Osteocyte (in vitro differentiated cells): Measurements from ENCODE around the gene RCL1. TPM values are rescaled to one million over a fixed set of nuclear protein-coding genes. Genes with fewer than 3 reads are reported as not detected.

Experiments used
- DNase-seq: peaks from one replicate; pipeline ENCODE4 v3.0.0; 2021; ENCODE audit warnings: mixed read lengths; ENCODE audit not compliant: unreplicated experiment; ENCODE audit errors: extremely low spot score
- H3K27ac Mint-ChIP-seq: one replicate; pipeline ENCODE4 v1.8.0; 2021; ENCODE audit warnings: mild to moderate bottlenecking, mixed read lengths; ENCODE audit not compliant: unreplicated experiment
- H3K27me3 Mint-ChIP-seq: one replicate; pipeline ENCODE4 v1.8.0; 2021; ENCODE audit warnings: mixed read lengths; ENCODE audit not compliant: unreplicated experiment
- H3K36me3 Mint-ChIP-seq: one replicate; pipeline ENCODE4 v1.8.0; 2021; ENCODE audit warnings: mixed read lengths; ENCODE audit not compliant: unreplicated experiment
- H3K4me1 Mint-ChIP-seq: one replicate; pipeline ENCODE4 v1.8.0; 2021; ENCODE audit warnings: mixed read lengths; ENCODE audit not compliant: unreplicated experiment
- H3K4me3 Mint-ChIP-seq: one replicate; pipeline ENCODE4 v1.8.0; 2021; ENCODE audit warnings: mild to moderate bottlenecking, moderate library complexity, mixed read lengths; ENCODE audit not compliant: unreplicated experiment
- H3K9me3 Mint-ChIP-seq: one replicate; pipeline ENCODE4 v1.8.0; 2021; ENCODE audit warnings: mixed read lengths; ENCODE audit not compliant: unreplicated experiment
- total RNA-seq: library from RNA; stranded (reverse); gene quantifications from 2 replicates; pipeline ENCODE4 v1.2.1, GENCODE V29; 2021
- TF ChIP-seq, protein P1 (sequence below): fragments of 200-600 bp; sonication (generic); IDR thresholded peaks from 2 replicates; pipeline ENCODE4 v1.5.0; 2021; ENCODE audit warnings: antibody characterized with exemption, mild to moderate bottlenecking, moderate library complexity

Gene RCL1
- total RNA-seq, 1 donor from 2014 or later, result 13.4 TPM

DNA sequence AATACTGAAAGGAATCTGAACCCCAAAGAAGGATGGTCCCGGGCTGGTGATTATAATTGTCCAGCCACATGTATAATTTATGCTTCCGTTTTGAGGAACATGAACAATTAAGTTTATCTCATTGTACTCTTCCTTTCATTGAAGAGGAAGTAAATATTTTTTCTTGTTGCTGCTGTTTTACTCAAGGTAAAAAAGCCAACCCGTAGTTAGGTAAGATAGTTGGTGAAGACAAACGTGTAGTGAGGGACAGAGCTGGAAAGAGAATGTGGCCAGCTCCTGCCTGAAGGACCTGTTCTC is 5.1 kb downstream of the RCL1 start:
- Mint-ChIP-seq H3K27ac (no peak overlapping the region), H3K9me3 (no peaks in the 10 kb centered on the region), H3K4me3 (no peak overlapping the region), H3K4me1 (peaks cover 27% of the 10 kb centered on the region), H3K27me3 (no peaks in the 10 kb centered on the region), H3K36me3 (no peaks in the 10 kb centered on the region)
- TF ChIP-seq, protein P1, sequence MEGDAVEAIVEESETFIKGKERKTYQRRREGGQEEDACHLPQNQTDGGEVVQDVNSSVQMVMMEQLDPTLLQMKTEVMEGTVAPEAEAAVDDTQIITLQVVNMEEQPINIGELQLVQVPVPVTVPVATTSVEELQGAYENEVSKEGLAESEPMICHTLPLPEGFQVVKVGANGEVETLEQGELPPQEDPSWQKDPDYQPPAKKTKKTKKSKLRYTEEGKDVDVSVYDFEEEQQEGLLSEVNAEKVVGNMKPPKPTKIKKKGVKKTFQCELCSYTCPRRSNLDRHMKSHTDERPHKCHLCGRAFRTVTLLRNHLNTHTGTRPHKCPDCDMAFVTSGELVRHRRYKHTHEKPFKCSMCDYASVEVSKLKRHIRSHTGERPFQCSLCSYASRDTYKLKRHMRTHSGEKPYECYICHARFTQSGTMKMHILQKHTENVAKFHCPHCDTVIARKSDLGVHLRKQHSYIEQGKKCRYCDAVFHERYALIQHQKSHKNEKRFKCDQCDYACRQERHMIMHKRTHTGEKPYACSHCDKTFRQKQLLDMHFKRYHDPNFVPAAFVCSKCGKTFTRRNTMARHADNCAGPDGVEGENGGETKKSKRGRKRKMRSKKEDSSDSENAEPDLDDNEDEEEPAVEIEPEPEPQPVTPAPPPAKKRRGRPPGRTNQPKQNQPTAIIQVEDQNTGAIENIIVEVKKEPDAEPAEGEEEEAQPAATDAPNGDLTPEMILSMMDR, result no peak
- DNase-seq, result no peak

- TF ChIP-seq, protein P1, result no peak
- H3K36me3 Mint-ChIP-seq, result no peaks in the 10 kb centered on the region
- H3K4me3 Mint-ChIP-seq, result no peak overlapping the region
- no peak for DNase-seq
- H3K27me3 Mint-ChIP-seq, result no peaks in the 10 kb centered on the region
- no peak overlapping the region for H3K27ac Mint-ChIP-seq
- peaks cover 27% of the 10 kb centered on the region for H3K4me1 Mint-ChIP-seq
- H3K9me3 Mint-ChIP-seq, result no peaks in the 10 kb centered on the region
Measured at GRCh38 chr9:4798281-4799032, 5.7 kb downstream of the RCL1 start.

DNA sequence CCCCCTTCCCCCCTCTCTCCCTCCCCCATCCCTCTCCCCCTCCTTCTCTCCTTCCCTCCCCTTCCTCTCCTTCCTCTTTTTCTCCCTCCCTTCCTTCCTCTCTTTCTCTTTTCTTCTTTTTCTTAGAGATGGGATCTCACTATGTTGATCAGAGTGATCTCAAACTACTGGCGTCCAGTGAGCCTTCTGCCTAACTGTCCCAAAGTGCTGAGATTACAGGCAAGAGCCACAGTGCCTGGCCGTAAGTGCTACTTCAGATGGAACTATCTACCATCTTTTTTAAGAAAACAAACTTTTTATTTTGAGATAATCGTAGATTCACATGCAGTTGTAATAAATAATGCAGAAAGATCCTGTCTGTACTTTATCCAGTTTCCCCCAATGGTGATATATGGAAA is 6.3 kb downstream of the RCL1 start:
- H3K9me3 Mint-ChIP-seq, result no peaks in the 10 kb centered on the region
- no peak overlapping the region for H3K4me3 Mint-ChIP-seq
- TF ChIP-seq, protein P1, result no peak
- H3K27ac Mint-ChIP-seq, result no peak overlapping the region
- peaks cover 22% of the 10 kb centered on the region for H3K4me1 Mint-ChIP-seq
- DNase-seq, result no peak
- no peaks in the 10 kb centered on the region for H3K27me3 Mint-ChIP-seq
- no peaks in the 10 kb centered on the region for H3K36me3 Mint-ChIP-seq

- H3K36me3 Mint-ChIP-seq, result no peaks in the 10 kb centered on the region
- TF ChIP-seq, protein P1, result no peak
- H3K27me3 Mint-ChIP-seq, result no peaks in the 10 kb centered on the region
- H3K4me3 Mint-ChIP-seq, result no peak overlapping the region
- H3K9me3 Mint-ChIP-seq, result no peaks in the 10 kb centered on the region
- H3K4me1 Mint-ChIP-seq, result peaks cover 15% of the 10 kb centered on the region
- H3K27ac Mint-ChIP-seq, result no peak overlapping the region
- DNase-seq, result no peak
Measured at GRCh38 chr9:4799775-4800174, 7.0 kb downstream of the RCL1 start.

- H3K4me3 Mint-ChIP-seq, result no peak overlapping the region
- no peaks in the 10 kb centered on the region for H3K27me3 Mint-ChIP-seq
Measured at GRCh38 chr9:4801156-4801555, 8.4 kb downstream of the RCL1 start.

More at GRCh38 chr9:4801156-4801555, 8.4 kb downstream of the RCL1 start:
- TF ChIP-seq, protein P1, result no peak
- H3K4me1 Mint-ChIP-seq, result peaks cover 12% of the 10 kb centered on the region
- peaks cover 3% of the 10 kb centered on the region for H3K36me3 Mint-ChIP-seq
- DNase-seq, result no peak
- H3K27ac Mint-ChIP-seq, result no peak overlapping the region
- peaks cover 5% of the 10 kb centered on the region for H3K9me3 Mint-ChIP-seq
